LNCAP (cell line): ENCODE measurements around the gene PLA2G4B.

ENCODE experiments used
- CTCF ChIP-seq: fragments of 450-650 bp; IDR thresholded peaks from 2 replicates; pipeline ENCODE4 v1.5.1; 2017; ENCODE audit warnings: mild to moderate bottlenecking

The PLA2G4B gene

DNA sequence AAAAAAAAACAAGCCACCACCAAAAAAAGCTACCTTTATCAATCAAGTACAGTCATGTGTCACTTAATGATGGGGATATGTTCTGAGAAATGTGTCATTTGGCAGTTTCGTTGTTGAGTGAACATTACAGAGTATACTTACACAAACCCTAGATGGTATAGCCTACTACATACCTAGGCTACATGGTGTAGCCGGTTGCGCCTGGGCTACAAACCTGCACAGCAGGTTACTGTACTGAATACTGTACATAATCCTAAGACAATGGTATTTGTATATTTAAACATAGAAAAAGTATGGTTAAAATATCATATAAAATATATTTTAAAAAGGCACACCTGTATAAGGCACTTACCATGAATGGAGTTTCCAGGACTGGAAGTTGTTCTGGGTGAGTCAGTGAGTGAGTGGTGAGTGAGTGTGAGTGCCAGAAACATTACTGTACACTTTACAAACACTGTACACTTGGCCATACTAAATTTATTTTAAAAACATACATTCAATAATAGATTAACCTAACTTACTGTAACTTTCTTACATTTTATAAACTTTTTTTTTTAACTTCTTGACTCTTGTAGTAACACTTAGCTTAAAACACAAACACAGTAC is 36.7 kb upstream of the PLA2G4B start:
- TF ChIP-seq CTCF, result no peak

- TF ChIP-seq CTCF, result no peak
These were observed 34.3 kb upstream of the PLA2G4B start for GRCh38 chr15:41804361-41804760.

DNA sequence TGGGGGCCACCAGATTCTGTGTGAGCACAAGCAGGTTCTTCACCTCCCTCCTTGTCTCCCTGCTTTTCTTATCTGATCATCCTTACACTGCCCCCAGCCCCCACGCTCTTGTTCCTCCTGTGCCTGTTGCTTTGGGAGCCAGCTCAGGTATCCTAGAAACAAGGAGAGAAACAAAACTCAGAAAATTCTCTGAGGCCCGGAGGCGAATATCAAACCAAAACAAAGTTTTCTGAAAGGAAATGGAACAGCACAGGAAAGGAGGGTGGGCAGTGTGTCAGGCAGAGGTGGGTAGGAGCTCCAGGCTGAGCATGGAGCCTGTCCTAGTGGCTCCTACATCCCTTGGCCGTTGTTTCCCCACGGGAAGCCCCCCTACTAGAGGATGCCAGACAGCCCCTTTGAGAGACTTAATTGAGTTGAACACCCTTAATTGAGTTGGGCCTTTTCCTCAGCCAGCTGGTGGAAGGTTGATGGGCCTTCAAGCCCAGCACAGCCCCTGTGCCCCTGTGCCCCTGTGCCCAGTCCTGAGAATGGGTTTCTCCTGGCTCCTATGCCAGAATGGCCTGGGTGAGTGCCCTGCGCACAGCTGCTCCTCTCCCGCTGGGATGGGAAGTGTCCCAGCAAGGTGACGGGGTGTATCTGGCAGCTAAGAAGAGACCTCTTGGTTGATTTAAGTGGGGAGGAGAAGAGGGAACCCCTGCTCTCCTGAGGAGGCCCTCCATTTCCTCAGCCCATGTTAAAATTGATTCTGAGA is 33.6 kb upstream of the PLA2G4B start:
- TF ChIP-seq CTCF, result no peak

DNA sequence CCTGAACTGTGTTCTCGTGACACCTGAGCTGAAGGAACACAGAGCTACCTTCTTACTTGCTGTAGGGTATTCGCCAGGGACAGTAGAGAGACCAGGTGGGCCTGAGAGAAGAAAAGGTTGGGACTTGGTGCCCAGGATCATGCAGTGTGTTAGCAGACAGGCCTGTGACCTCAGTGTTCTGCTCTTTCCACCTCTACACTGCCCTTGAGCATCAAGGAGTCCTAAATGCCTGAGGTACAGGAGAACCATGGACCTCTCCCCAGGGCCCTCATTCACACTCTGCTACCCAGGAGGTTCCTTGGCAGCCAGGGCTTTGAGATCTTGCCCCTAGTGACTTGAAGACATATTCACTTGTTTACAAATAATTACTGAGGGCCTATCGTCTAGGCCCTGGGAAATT is 32.9 kb upstream of the PLA2G4B start:
- TF ChIP-seq CTCF, result no peak

GRCh38 chr15:41806291-41807181 is 32.1 kb upstream of the PLA2G4B start:
- TF ChIP-seq CTCF, result 0 out of 2 replicates have a peak, but pooled peaks have one; percentile 19

GRCh38 chr15:41809121-41809520 is 29.5 kb upstream of the PLA2G4B start:
- TF ChIP-seq CTCF, result no peak

DNA sequence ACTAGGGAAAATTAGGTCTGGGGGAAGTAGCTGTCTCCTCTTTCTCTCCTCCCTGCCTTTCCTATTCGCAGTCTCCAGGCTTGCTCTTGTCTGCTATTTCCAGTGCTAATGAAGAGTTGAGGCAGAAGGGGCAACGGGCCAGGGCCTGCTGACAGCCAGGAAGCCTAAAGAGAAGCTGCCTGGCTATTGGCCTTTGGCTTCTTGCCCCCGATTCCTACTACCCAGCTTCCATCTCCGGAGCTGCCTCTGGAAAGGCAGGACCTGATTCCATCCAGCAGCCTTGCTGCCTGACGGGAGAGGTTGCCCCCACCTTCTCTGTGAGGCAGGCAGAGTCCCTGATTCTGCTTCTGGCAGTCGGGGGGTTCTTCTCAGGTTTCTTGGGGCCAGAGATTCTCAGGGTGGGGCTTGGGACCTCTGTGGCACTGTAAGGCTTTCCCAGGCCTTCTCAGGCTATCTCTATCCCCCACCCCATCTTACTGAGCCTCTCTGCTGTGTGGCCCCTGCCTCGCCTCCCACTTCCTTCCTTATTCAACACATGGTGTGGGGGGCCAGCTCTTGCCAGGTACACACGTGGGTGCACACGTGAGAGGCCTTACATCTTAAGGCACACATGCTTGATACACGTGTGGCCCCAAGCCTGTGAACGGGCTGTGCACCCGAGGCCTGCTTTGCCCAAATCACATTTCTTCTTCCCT is 29.0 kb upstream of the PLA2G4B start:
- TF ChIP-seq CTCF, result no peak
